Measurements from ENCODE around the gene FZD1. TPM values are rescaled to one million over a fixed set of nuclear protein-coding genes. Genes with fewer than 3 reads are reported as not detected.

FZD1 gene
- total and polyA plus RNA-seq, 2 experiments from 2014 or later: 0.34 to 1.4 TPM

DNA sequence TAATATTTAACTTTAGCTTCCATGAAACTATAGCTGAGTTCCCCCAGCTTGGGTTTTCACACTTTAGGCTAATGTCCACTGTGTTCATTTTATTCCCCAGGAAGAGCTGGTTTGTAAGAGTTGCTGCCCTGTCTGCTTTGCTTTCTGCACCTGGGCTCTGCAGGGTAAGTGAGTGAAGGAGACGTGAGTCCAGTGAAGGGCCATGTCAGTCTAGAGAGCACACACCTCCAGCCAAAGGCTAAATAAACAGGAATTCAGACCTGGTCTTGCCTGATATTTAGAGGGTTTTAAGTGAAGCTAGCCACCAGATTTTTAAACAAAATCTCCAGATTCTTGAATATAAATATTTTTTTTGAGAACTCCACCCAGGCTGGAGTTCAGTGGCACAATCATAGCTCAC, 24.5 kb upstream of the FZD1 start:
- Mint-ChIP-seq H3K9me3 (no peaks in the 10 kb centered on the region), H3K4me1 (peaks cover 10% of the 10 kb centered on the region; the same call in 2 of the 3 replicates), H3K36me3 (ENCODE audit: low read depth) (no peaks in the 10 kb centered on the region), H3K4me3 (no peak overlapping the region), H3K27me3 (ENCODE audit: insufficient read depth, low read depth, poor library complexity) (no peaks in the 10 kb centered on the region), H3K27ac (no peak overlapping the region)
- Histone ChIP-seq H3K4me2 (no peak overlapping the region), H3K36me3 (ENCODE audit: insufficient read depth) (no peaks in the 10 kb centered on the region), H3K9me2 (ENCODE audit: insufficient read depth) (no peaks in the 10 kb centered on the region), H3K27me3 (ENCODE audit: insufficient read depth) (no peaks in the 10 kb centered on the region), H4K20me1 (replicated peaks; ENCODE audit: insufficient read depth) (no peaks in the 10 kb centered on the region), H2AFZ (no peak overlapping the region), H3K4me1 (ENCODE audit: insufficient read depth) (no peaks in the 10 kb centered on the region; the same call in 1 of the 2 replicates), H3K27ac (ENCODE audit: low read depth) (no peak overlapping the region), H3K4me3 (no peak overlapping the region), H3K79me2 (replicated peaks; ENCODE audit: insufficient read depth) (no peaks in the 10 kb centered on the region), H3F3A (replicated peaks; ENCODE audit: low read depth) (no peaks in the 10 kb centered on the region)
- ATAC-seq (no peak), DNase-seq (ENCODE audit: low spot score) (no peak)
- TF ChIP-seq, protein P1, sequence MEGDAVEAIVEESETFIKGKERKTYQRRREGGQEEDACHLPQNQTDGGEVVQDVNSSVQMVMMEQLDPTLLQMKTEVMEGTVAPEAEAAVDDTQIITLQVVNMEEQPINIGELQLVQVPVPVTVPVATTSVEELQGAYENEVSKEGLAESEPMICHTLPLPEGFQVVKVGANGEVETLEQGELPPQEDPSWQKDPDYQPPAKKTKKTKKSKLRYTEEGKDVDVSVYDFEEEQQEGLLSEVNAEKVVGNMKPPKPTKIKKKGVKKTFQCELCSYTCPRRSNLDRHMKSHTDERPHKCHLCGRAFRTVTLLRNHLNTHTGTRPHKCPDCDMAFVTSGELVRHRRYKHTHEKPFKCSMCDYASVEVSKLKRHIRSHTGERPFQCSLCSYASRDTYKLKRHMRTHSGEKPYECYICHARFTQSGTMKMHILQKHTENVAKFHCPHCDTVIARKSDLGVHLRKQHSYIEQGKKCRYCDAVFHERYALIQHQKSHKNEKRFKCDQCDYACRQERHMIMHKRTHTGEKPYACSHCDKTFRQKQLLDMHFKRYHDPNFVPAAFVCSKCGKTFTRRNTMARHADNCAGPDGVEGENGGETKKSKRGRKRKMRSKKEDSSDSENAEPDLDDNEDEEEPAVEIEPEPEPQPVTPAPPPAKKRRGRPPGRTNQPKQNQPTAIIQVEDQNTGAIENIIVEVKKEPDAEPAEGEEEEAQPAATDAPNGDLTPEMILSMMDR (conservative IDR thresholded peaks at IDR 0.05; ENCODE audit: low read depth in 2 of 2): no peak
- TF ChIP-seq, protein P2, sequence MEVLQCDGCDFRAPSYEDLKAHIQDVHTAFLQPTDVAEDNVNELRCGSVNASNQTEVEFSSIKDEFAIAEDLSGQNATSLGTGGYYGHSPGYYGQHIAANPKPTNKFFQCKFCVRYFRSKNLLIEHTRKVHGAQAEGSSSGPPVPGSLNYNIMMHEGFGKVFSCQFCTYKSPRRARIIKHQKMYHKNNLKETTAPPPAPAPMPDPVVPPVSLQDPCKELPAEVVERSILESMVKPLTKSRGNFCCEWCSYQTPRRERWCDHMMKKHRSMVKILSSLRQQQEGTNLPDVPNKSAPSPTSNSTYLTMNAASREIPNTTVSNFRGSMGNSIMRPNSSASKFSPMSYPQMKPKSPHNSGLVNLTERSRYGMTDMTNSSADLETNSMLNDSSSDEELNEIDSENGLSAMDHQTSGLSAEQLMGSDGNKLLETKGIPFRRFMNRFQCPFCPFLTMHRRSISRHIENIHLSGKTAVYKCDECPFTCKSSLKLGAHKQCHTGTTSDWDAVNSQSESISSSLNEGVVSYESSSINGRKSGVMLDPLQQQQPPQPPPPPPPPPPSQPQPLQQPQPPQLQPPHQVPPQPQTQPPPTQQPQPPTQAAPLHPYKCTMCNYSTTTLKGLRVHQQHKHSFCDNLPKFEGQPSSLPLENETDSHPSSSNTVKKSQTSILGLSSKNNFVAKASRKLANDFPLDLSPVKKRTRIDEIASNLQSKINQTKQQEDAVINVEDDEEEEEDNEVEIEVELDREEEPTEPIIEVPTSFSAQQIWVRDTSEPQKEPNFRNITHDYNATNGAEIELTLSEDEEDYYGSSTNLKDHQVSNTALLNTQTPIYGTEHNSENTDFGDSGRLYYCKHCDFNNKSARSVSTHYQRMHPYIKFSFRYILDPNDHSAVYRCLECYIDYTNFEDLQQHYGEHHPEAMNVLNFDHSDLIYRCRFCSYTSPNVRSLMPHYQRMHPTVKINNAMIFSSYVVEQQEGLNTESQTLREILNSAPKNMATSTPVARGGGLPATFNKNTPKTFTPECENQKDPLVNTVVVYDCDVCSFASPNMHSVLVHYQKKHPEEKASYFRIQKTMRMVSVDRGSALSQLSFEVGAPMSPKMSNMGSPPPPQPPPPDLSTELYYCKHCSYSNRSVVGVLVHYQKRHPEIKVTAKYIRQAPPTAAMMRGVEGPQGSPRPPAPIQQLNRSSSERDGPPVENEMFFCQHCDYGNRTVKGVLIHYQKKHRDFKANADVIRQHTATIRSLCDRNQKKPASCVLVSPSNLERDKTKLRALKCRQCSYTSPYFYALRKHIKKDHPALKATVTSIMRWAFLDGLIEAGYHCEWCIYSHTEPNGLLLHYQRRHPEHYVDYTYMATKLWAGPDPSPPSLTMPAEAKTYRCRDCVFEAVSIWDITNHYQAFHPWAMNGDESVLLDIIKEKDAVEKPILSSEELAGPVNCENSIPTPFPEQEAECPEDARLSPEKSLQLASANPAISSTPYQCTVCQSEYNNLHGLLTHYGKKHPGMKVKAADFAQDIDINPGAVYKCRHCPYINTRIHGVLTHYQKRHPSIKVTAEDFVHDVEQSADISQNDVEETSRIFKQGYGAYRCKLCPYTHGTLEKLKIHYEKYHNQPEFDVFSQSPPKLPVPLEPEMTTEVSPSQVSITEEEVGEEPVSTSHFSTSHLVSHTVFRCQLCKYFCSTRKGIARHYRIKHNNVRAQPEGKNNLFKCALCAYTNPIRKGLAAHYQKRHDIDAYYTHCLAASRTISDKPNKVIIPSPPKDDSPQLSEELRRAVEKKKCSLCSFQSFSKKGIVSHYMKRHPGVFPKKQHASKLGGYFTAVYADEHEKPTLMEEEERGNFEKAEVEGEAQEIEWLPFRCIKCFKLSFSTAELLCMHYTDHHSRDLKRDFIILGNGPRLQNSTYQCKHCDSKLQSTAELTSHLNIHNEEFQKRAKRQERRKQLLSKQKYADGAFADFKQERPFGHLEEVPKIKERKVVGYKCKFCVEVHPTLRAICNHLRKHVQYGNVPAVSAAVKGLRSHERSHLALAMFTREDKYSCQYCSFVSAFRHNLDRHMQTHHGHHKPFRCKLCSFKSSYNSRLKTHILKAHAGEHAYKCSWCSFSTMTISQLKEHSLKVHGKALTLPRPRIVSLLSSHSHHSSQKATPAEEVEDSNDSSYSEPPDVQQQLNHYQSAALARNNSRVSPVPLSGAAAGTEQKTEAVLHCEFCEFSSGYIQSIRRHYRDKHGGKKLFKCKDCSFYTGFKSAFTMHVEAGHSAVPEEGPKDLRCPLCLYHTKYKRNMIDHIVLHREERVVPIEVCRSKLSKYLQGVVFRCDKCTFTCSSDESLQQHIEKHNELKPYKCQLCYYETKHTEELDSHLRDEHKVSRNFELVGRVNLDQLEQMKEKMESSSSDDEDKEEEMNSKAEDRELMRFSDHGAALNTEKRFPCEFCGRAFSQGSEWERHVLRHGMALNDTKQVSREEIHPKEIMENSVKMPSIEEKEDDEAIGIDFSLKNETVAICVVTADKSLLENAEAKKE (CRISPR knock-in tag; IDR thresholded peaks at IDR 0.05): no peak
- no peak for TF ChIP-seq EZH2 (IDR thresholded peaks at IDR 0.05; ENCODE audit: low read depth, unreplicated experiment)
- no peak for TF ChIP-seq NANOG (IDR thresholded peaks at IDR 0.05; ENCODE audit: borderline replicate concordance)
- no peak for TF ChIP-seq POLR2AphosphoS5 (IDR thresholded peaks at IDR 0.05; ENCODE audit: low read depth)
- TF ChIP-seq, protein P3, sequence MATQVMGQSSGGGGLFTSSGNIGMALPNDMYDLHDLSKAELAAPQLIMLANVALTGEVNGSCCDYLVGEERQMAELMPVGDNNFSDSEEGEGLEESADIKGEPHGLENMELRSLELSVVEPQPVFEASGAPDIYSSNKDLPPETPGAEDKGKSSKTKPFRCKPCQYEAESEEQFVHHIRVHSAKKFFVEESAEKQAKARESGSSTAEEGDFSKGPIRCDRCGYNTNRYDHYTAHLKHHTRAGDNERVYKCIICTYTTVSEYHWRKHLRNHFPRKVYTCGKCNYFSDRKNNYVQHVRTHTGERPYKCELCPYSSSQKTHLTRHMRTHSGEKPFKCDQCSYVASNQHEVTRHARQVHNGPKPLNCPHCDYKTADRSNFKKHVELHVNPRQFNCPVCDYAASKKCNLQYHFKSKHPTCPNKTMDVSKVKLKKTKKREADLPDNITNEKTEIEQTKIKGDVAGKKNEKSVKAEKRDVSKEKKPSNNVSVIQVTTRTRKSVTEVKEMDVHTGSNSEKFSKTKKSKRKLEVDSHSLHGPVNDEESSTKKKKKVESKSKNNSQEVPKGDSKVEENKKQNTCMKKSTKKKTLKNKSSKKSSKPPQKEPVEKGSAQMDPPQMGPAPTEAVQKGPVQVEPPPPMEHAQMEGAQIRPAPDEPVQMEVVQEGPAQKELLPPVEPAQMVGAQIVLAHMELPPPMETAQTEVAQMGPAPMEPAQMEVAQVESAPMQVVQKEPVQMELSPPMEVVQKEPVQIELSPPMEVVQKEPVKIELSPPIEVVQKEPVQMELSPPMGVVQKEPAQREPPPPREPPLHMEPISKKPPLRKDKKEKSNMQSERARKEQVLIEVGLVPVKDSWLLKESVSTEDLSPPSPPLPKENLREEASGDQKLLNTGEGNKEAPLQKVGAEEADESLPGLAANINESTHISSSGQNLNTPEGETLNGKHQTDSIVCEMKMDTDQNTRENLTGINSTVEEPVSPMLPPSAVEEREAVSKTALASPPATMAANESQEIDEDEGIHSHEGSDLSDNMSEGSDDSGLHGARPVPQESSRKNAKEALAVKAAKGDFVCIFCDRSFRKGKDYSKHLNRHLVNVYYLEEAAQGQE (IDR thresholded peaks at IDR 0.05; ENCODE audit: unreplicated experiment): no peak
- no peak for TF ChIP-seq JUNB (IDR thresholded peaks at IDR 0.05; ENCODE audit: unreplicated experiment)
- no peak for TF ChIP-seq ZNF331 (CRISPR knock-in tag; IDR thresholded peaks at IDR 0.05; ENCODE audit: low read depth)
